Fibroblast of lung (primary cell): ENCODE results near the gene ACAA1. TPM values are rescaled to one million over a fixed set of nuclear protein-coding genes. Genes with fewer than 3 reads are reported as not detected.

Experiments
- DNase-seq, 2 donors: peaks; one replicate each; pipeline versions ENCODE4 v3.0.0 to v3.0.0-alpha.2; 2010; ENCODE audit warnings: low read depth in 2 of 2
- H2AFZ ChIP-seq: 2 replicates; pipeline ENCODE4 v1.5.1; 2012; ENCODE audit warnings: low read length, control low read depth, inconsistent platforms
- H3K27ac ChIP-seq: 2 replicates; pipeline ENCODE4 v1.5.1; 2011; ENCODE audit warnings: low read length, control low read depth; ENCODE audit not compliant: insufficient read depth
- H3K27me3 ChIP-seq: 2 replicates; pipeline ENCODE4 v1.5.1; 2011; ENCODE audit warnings: mild to moderate bottlenecking, low read length; ENCODE audit not compliant: control insufficient read depth, insufficient read depth
- H3K36me3 ChIP-seq: 2 replicates; pipeline ENCODE4 v1.5.1; 2011; ENCODE audit warnings: low read length; ENCODE audit not compliant: control insufficient read depth, insufficient read depth
- H3K4me1 ChIP-seq: 2 replicates; pipeline ENCODE4 v1.5.1; 2011; ENCODE audit warnings: low read length; ENCODE audit not compliant: control insufficient read depth, insufficient read depth; ENCODE audit errors: extremely low read depth
- H3K4me2 ChIP-seq: 2 replicates; pipeline ENCODE4 v1.5.1; 2011; ENCODE audit warnings: low read length, control low read depth; ENCODE audit not compliant: insufficient read depth; ENCODE audit errors: extremely low read depth
- H3K4me3 ChIP-seq, 4 experiments: fragments of 200-600 bp in 1 of 4; sonication (generic) in 1 of 4; replicated peaks in 1 of 4; 2 replicates each; pipeline ENCODE4 v1.5.1; 2011 to 2016; ENCODE audit warnings: low read length in 4 of 4, low read depth in 3 of 4, mild to moderate bottlenecking in 3 of 4, control low read depth in 2 of 4, inconsistent platforms in 1 of 4, mixed read lengths in 1 of 4; ENCODE audit not compliant: insufficient read depth in 1 of 4; ENCODE audit errors: control extremely low read depth in 1 of 4
- H3K79me2 ChIP-seq: 2 replicates; pipeline ENCODE4 v1.5.1; 2012; ENCODE audit warnings: mild to moderate bottlenecking, low read length, inconsistent platforms; ENCODE audit not compliant: control insufficient read depth, insufficient read depth
- H3K9ac ChIP-seq: 2 replicates; pipeline ENCODE4 v1.5.1; 2011; ENCODE audit warnings: mild to moderate bottlenecking, low read length, control low read depth; ENCODE audit not compliant: insufficient read depth
- H3K9me3 ChIP-seq: 2 replicates; pipeline ENCODE4 v1.5.1; 2012; ENCODE audit warnings: low read depth, low read length; ENCODE audit not compliant: control insufficient read depth, insufficient read depth
- H4K20me1 ChIP-seq: 2 replicates; pipeline ENCODE4 v1.5.1; 2011; ENCODE audit warnings: low read length; ENCODE audit not compliant: control insufficient read depth, insufficient read depth; ENCODE audit errors: extremely low read depth
- CTCF ChIP-seq, 2 donors: IDR thresholded peaks in 1 of 2; conservative IDR thresholded peaks in 1 of 2; 1 replicate in 1 of 2; 2 replicates in 1 of 2; pipeline ENCODE4 v1.5.1; 2011 to 2012; ENCODE audit warnings: low read length in 2 of 2, control low read depth in 1 of 2, inconsistent platforms in 1 of 2, low read depth in 1 of 2, mild to moderate bottlenecking in 1 of 2
- EZH2 ChIP-seq: IDR thresholded peaks from 2 replicates; pipeline ENCODE4 v1.5.1; 2012; ENCODE audit warnings: low read length, control low read depth, mild to moderate bottlenecking; ENCODE audit errors: missing control alignments
- polyA plus RNA-seq, 2 donors: library from polyadenylated mRNA; depleted of rRNA in 1 of 2; stranded (reverse) in 1 of 2; unstranded in 1 of 2; fragments of >200 nt; gene quantifications; 2 replicates each; pipeline ENCODE4 v1.2.1, GENCODE V29; 2011 to 2012; ENCODE audit warnings: missing spikeins in 1 of 2
- total RNA-seq: library from RNA; depleted of rRNA; stranded (reverse); fragments of >200 nt; gene quantifications from 2 replicates; pipeline ENCODE4 v1.2.1, GENCODE V29; 2014

Gene ACAA1
- total and polyA plus RNA-seq, 2 donors (not counting 1 experiment from before 2014, with no cell fraction given), result 40.6 to 41.0 TPM

GRCh38 chr3:38150780-38151528, 14.0 kb upstream of the ACAA1 start:
- Histone ChIP-seq H3K79me2 (no peaks in the 10 kb centered on the region), H4K20me1 (no peaks in the 10 kb centered on the region), H3K4me3 (no peak overlapping the region), H3K4me1 (no peaks in the 10 kb centered on the region), H3K27me3 (no peaks in the 10 kb centered on the region), H3K36me3 (no peaks in the 10 kb centered on the region), H3K27ac (no peak overlapping the region), H3K9me3 (no peaks in the 10 kb centered on the region), H3K4me2 (no peak overlapping the region), H3K9ac (no peak overlapping the region), H2AFZ (no peak overlapping the region)
- no peak for DNase-seq
- TF ChIP-seq EZH2 (no peak), CTCF (conservative IDR thresholded peaks at IDR 0.05 in 1 of 2, IDR thresholded peaks at IDR 0.05 in 1 of 2; ENCODE audit: low read depth in 1 of 2, low read length in 2 of 2) (peak in 1 of 2 donors; percentile 12)

- no peak overlapping the region for H3K9ac ChIP-seq
- no peak overlapping the region for H3K27ac ChIP-seq
- H4K20me1 ChIP-seq, result no peaks in the 10 kb centered on the region
- H2AFZ ChIP-seq, result no peak overlapping the region
- no peak overlapping the region for H3K4me3 ChIP-seq
- no peak overlapping the region for H3K4me2 ChIP-seq
- no peaks in the 10 kb centered on the region for H3K79me2 ChIP-seq
- no peaks in the 10 kb centered on the region for H3K36me3 ChIP-seq
- H3K27me3 ChIP-seq, result no peaks in the 10 kb centered on the region
- DNase-seq, result no peak
- H3K9me3 ChIP-seq, result no peaks in the 10 kb centered on the region
- TF ChIP-seq CTCF (conservative IDR thresholded peaks at IDR 0.05 in 1 of 2, IDR thresholded peaks at IDR 0.05 in 1 of 2; ENCODE audit: low read depth in 1 of 2, low read length in 2 of 2) (no peak), EZH2 (no peak)
- no peaks in the 10 kb centered on the region for H3K4me1 ChIP-seq
Observed at GRCh38 chr3:38149708-38150107, 12.8 kb upstream of the ACAA1 start.

- Histone ChIP-seq H3K4me1 (no peaks in the 10 kb centered on the region), H3K27me3 (no peaks in the 10 kb centered on the region), H3K4me2 (no peak overlapping the region), H3K79me2 (no peaks in the 10 kb centered on the region), H3K27ac (no peak overlapping the region), H3K9me3 (no peaks in the 10 kb centered on the region), H3K36me3 (no peaks in the 10 kb centered on the region), H3K4me3 (no peak overlapping the region), H2AFZ (no peak overlapping the region), H3K9ac (no peak overlapping the region), H4K20me1 (no peaks in the 10 kb centered on the region)
- DNase-seq, result no peak
- TF ChIP-seq EZH2 (no peak), CTCF (conservative IDR thresholded peaks at IDR 0.05 in 1 of 2, IDR thresholded peaks at IDR 0.05 in 1 of 2; ENCODE audit: low read depth in 1 of 2, low read length in 2 of 2) (no peak)
Observed at GRCh38 chr3:38148311-38148882, 11.5 kb upstream of the ACAA1 start.
